Measurements from ENCODE around the gene NOS1AP.

NOS1AP gene

DNA sequence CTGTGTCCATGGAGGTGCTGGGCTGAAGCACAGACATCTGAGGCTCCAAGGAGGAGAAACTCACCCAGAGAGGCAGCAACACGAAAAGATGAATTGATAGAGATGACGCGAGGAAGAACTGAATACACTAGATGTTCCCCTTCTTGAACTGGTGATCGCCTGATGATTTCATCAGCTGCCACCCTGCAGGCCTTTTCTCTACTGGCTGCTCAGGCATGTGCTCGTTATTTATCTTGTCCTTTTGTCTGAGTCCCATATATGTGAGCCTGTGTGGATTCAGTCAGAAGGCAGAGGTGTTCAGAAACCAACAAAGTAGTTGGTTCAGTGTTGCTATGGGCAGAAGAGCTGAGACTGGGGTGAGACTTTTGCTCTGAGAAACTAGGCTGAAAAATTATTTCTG, 202.9 kb downstream of the NOS1AP start:
- H3K27ac ChIP-seq (ENCODE audit: low read length): no peak overlapping the region
- no peak overlapping the region for H3K9ac ChIP-seq (ENCODE audit: low read depth, low read length)

DNA sequence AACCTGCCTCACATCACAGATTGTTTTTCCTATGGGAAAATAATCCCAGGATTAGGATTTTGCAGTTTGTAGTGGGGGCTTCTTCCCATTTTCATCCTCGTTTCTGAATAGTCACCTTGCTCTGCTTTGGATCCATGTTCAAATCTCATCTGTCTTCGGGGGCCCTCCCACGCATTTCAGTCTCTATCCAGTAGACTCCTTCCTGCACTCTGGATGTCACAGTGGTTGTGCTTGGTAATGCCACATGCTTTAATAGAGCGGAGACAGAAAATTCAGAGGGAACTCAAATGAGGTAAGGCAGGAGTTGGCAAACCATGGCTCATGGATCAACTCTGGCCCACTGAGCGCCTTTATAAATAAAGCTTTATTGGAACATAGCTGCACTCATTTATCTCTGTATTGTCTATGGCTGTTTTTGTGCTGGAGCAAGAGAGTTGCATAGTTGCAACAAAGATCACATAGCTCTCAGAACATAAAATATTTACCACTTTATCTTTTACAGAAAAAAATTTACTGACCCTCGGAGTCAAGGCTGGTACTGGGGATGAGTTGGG, 206.2 kb downstream of the NOS1AP start:
- no peak overlapping the region for H3K27ac ChIP-seq (ENCODE audit: low read length)
- no peak overlapping the region for H3K9ac ChIP-seq (ENCODE audit: low read depth, low read length)
- no peaks in the 10 kb centered on the region for H3K9me3 ChIP-seq (ENCODE audit: insufficient read depth, low read depth, low read length)
- H3K36me3 ChIP-seq (ENCODE audit: insufficient read depth, low read depth, low read length): no peaks in the 10 kb centered on the region
- H3K4me3 ChIP-seq (ENCODE audit: low read length): no peak overlapping the region
- no peaks in the 10 kb centered on the region for H3K4me1 ChIP-seq (ENCODE audit: insufficient read depth, low read length)
- H3K27me3 ChIP-seq (ENCODE audit: insufficient read depth, low read length): no peaks in the 10 kb centered on the region

More for the DNA sequence above, 202.9 kb downstream of the NOS1AP start:
- no peaks in the 10 kb centered on the region for H3K36me3 ChIP-seq (ENCODE audit: insufficient read depth, low read depth, low read length)
- no peaks in the 10 kb centered on the region for H3K9me3 ChIP-seq (ENCODE audit: insufficient read depth, low read depth, low read length)
- H3K4me3 ChIP-seq (ENCODE audit: low read length): no peak overlapping the region
- peaks cover 8% of the 10 kb centered on the region; the same call in 1 of the 2 replicates for H3K4me1 ChIP-seq (ENCODE audit: insufficient read depth, low read length)
- H3K27me3 ChIP-seq (ENCODE audit: insufficient read depth, low read length): no peaks in the 10 kb centered on the region

DNA sequence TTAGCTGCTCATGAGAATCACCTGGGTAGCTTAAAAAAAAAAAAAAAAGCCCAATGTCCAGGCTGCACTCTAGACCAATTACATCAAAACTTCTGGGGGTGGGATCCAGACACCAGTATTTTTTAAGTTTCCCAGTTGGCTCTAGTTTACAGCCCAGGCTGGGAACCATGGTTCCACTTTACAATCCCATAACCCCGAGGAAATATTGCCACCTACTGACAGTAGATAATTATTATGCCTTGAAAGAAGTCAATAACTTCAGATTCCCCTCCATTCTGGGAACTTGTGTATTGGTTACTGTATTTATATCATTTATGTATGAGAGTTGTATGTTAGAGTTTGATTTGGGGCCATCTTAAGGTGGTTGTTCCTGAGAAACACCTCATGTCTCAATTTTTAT, 207.0 kb downstream of the NOS1AP start:
- Histone ChIP-seq H3K9ac (ENCODE audit: low read depth, low read length) (no peak overlapping the region), H3K4me3 (ENCODE audit: low read length) (no peak overlapping the region), H3K36me3 (ENCODE audit: insufficient read depth, low read depth, low read length) (no peaks in the 10 kb centered on the region), H3K27ac (ENCODE audit: low read length) (no peak overlapping the region), H3K27me3 (ENCODE audit: insufficient read depth, low read length) (no peaks in the 10 kb centered on the region), H3K4me1 (ENCODE audit: insufficient read depth, low read length) (no peaks in the 10 kb centered on the region), H3K9me3 (ENCODE audit: insufficient read depth, low read depth, low read length) (no peaks in the 10 kb centered on the region)

DNA sequence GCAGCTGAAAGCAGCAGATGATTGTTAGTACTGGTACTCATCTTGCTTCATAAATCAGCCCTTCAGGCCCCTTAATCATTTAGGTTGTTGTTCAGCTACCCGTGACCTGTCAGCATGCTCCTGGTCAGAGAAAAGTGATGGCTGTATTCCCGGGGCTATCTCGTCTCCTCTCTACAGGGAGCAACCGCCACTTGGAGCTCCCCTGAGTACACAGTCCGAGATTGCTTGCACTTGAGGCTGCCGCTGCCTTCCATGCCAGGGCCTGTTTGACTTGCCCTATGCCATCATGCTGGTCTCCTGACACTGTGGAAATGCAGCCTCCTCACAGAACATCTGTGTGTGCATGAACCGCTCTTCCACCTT, 209.6 kb downstream of the NOS1AP start:
- Histone ChIP-seq H3K9me3 (ENCODE audit: insufficient read depth, low read depth, low read length) (no peaks in the 10 kb centered on the region), H3K9ac (ENCODE audit: low read depth, low read length) (no peak overlapping the region), H3K27ac (ENCODE audit: low read length) (no peak overlapping the region), H3K4me3 (ENCODE audit: low read length) (no peak overlapping the region), H3K4me1 (ENCODE audit: insufficient read depth, low read length) (no peaks in the 10 kb centered on the region), H3K36me3 (ENCODE audit: insufficient read depth, low read depth, low read length) (no peaks in the 10 kb centered on the region), H3K27me3 (ENCODE audit: insufficient read depth, low read length) (no peaks in the 10 kb centered on the region)

DNA sequence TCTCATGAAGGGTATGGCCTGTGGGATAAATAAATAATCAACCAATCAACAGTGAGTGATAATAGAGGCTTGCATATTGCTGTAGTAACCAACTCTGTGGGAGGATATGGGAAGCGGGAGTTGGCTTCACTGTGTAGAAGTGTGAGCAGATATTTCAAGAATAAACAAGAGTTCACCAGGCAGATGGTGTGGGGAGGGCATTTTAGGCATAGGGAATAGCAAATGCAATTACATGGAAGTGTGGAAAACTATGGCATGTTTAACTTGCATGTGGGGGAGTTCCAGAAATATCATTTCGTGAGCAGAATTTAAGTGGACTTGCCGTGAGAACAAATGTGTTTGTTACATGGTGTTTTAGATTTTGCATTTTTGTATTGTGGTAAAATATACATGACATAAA, 211.9 kb downstream of the NOS1AP start:
- Histone ChIP-seq H3K27ac (ENCODE audit: low read length) (no peak overlapping the region), H3K9ac (ENCODE audit: low read depth, low read length) (no peak overlapping the region), H3K27me3 (ENCODE audit: insufficient read depth, low read length) (no peaks in the 10 kb centered on the region), H3K36me3 (ENCODE audit: insufficient read depth, low read depth, low read length) (no peaks in the 10 kb centered on the region), H3K9me3 (ENCODE audit: insufficient read depth, low read depth, low read length) (no peaks in the 10 kb centered on the region), H3K4me1 (ENCODE audit: insufficient read depth, low read length) (no peaks in the 10 kb centered on the region), H3K4me3 (ENCODE audit: low read length) (no peak overlapping the region)

DNA sequence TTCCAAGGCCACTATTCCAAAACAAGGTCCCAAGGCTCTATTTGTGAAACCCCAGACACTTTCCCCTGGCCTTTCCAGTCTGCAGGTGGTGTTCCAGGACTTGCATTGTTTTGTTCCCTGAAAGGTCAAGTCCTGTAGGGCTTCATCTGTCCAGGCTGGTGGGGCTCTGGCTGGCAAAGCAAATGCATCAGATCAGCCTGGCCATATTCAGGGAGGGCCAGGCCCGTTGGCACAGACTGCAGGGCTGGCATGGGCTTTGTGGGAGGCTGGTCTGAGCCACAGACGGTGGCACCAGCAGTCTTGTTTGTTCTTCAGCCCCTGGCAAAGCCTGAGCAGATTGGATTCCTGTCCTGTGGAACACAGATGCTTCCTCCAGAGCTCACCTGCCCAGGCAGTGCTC, 214.2 kb downstream of the NOS1AP start:
- H3K9me3 ChIP-seq (ENCODE audit: insufficient read depth, low read depth, low read length): no peaks in the 10 kb centered on the region
- H3K4me1 ChIP-seq (ENCODE audit: insufficient read depth, low read length): no peaks in the 10 kb centered on the region
- no peaks in the 10 kb centered on the region for H3K36me3 ChIP-seq (ENCODE audit: insufficient read depth, low read depth, low read length)
- no peaks in the 10 kb centered on the region for H3K27me3 ChIP-seq (ENCODE audit: insufficient read depth, low read length)
- H3K4me3 ChIP-seq (ENCODE audit: low read length): no peak overlapping the region
- no peak overlapping the region for H3K27ac ChIP-seq (ENCODE audit: low read length)
- H3K9ac ChIP-seq (ENCODE audit: low read depth, low read length): no peak overlapping the region

DNA sequence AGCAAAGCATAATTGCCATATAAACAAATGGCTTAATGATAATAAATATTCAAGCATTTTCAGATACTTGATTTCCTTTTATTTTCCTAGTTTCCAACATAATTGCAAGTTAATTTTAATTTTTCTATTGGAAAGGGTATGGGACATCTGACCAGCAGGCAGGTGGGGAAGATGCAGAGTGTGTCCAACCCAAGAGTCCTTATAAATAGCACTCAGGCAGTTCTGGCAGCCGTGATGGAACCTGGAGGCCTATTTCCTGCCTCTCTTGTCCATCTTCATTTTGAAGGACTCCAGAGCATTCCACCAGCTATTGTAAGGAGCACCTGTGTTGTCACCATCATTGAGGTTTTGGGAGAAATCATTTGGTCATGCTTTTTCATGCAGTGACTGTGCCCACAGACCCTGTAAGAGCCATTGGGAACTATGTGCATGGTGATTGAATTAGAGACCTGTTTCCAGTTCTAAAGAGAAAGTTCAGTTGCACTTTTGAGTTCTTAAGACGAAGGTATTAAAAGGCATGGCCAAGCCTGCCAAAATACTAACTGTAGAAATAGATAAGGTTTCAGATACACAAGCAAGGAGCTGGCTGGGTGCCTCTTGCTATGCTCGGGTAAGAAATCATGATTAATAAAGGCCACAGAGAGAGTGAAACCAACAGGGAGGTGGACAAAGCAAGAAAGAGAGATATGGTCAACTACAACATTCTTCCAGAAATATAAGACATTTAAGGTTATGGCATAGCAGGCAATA, 214.9 kb downstream of the NOS1AP start:
- Histone ChIP-seq H3K27me3 (ENCODE audit: insufficient read depth, low read length) (no peaks in the 10 kb centered on the region), H3K27ac (ENCODE audit: low read length) (no peak overlapping the region), H3K4me1 (ENCODE audit: insufficient read depth, low read length) (no peaks in the 10 kb centered on the region), H3K9me3 (ENCODE audit: insufficient read depth, low read depth, low read length) (no peaks in the 10 kb centered on the region), H3K4me3 (ENCODE audit: low read length) (no peak overlapping the region), H3K9ac (ENCODE audit: low read depth, low read length) (no peak overlapping the region), H3K36me3 (ENCODE audit: insufficient read depth, low read depth, low read length) (no peaks in the 10 kb centered on the region)

DNA sequence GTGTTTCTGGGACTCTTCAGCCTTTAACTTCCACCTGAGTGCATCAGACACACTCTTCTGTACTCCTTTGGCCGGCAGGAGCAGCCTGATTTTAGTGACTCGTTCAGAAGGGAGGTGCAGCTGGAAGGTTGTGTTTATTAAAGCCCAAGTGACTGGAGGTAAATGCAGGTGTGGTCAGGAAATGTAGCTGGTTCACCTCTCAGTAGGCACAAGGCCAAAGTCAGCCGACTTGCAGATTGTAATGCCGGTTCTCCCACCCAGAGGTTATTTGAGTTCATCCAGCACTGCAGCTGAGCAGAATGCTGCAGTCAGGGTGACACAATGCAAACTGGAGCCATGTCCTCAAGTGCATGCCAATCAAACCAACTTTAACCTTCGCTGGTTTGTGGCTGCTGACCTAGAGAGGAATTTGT, 215.7 kb downstream of the NOS1AP start:
- Histone ChIP-seq H3K4me1 (ENCODE audit: insufficient read depth, low read length) (no peaks in the 10 kb centered on the region), H3K4me3 (ENCODE audit: low read length) (no peak overlapping the region)

DNA sequence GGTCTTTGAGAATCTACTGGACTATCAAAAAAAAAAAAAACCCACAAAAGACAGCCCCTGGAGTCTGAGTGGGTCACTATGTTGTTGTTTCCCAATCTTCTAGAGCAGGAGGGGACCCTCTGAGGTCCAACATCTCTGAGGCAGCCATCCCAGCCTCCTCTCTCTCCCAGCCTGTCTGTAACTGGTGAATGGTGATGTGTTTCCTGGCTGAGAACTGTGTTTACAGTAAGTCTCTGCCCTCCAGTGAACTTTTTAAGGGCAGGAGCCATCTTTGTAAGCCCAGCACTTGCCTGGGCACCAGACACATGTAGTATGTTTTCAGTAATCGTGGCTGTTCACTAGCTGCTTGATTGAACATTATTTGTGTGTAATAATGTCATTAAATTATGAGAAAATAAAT, 221.5 kb downstream of the NOS1AP start:
- peaks cover 11% of the 10 kb centered on the region for H3K4me1 ChIP-seq (ENCODE audit: insufficient read depth, low read length)
- H3K4me3 ChIP-seq (ENCODE audit: low read length): no peak overlapping the region
- H3K27me3 ChIP-seq (ENCODE audit: insufficient read depth, low read length): no peaks in the 10 kb centered on the region

More for the DNA sequence above, 215.7 kb downstream of the NOS1AP start:
- H3K27me3 ChIP-seq (ENCODE audit: insufficient read depth, low read length): no peaks in the 10 kb centered on the region
- H3K27ac ChIP-seq (ENCODE audit: low read length): no peak overlapping the region
- no peaks in the 10 kb centered on the region for H3K36me3 ChIP-seq (ENCODE audit: insufficient read depth, low read depth, low read length)
- H3K9me3 ChIP-seq (ENCODE audit: insufficient read depth, low read depth, low read length): no peaks in the 10 kb centered on the region
- no peak overlapping the region for H3K9ac ChIP-seq (ENCODE audit: low read depth, low read length)

DNA sequence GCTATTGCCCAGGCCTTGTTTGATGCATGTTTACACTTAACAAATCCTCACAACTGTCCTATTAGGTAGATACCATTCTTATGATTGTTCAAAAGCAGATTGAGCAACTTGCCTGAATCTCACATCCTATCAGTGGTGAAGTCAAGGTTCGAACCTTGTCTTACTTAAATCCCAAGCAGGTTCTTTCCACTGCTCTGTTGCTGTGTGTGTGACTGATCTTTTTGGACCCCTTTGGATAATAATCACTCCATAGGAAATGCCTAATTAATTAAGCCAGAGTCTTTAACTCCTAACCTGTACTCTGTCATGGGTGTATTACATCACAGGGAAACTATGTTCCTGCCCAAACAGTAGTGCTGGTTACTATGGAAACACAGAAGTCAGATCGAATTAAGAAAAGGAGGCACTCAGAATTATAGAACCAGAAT, 222.9 kb downstream of the NOS1AP start:
- H3K9me3 ChIP-seq (ENCODE audit: insufficient read depth, low read depth, low read length): no peaks in the 10 kb centered on the region
- H3K4me1 ChIP-seq (ENCODE audit: insufficient read depth, low read length): peaks cover 11% of the 10 kb centered on the region
- no peaks in the 10 kb centered on the region for H3K36me3 ChIP-seq (ENCODE audit: insufficient read depth, low read depth, low read length)
- H3K27ac ChIP-seq (ENCODE audit: low read length): no peak overlapping the region
- no peak overlapping the region for H3K4me3 ChIP-seq (ENCODE audit: low read length)
- H3K9ac ChIP-seq (ENCODE audit: low read depth, low read length): no peak overlapping the region
- no peaks in the 10 kb centered on the region for H3K27me3 ChIP-seq (ENCODE audit: insufficient read depth, low read length)

More for the DNA sequence above, 221.5 kb downstream of the NOS1AP start:
- Histone ChIP-seq H3K9me3 (ENCODE audit: insufficient read depth, low read depth, low read length) (no peaks in the 10 kb centered on the region), H3K9ac (ENCODE audit: low read depth, low read length) (no peak overlapping the region), H3K36me3 (ENCODE audit: insufficient read depth, low read depth, low read length) (no peaks in the 10 kb centered on the region), H3K27ac (ENCODE audit: low read length) (no peak overlapping the region)

DNA sequence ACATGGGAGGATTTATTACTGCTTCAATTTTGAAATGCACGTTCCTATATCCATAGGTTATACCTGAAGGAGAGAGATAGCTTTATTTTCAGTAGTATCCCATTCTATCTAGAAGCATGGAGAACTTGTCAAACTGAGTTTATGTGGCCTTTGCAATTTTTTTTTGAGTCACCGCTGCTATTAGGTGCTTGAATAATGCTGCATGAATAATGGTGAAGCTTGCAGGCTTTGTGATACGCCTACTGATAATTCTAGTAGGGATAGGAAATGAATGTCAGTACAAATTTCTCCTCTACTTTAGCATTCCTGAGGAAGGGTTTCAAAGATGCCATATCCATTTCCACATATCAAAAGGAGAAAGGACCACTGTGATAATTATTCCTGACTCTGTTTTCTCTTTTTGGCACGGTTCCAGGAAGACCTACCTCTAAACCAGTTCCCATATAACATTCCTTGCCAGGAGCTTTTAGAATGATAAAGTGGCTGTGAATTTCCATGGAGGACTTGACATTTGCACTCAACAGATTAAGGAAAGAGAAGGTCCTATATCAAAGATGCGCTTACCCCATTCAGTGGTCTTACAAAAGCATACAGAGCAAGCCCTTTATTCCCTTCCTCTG, 223.7 kb downstream of the NOS1AP start:
- H3K4me3 ChIP-seq (ENCODE audit: low read length): no peak overlapping the region
- no peak overlapping the region for H3K9ac ChIP-seq (ENCODE audit: low read depth, low read length)
- H3K27ac ChIP-seq (ENCODE audit: low read length): no peak overlapping the region
- no peaks in the 10 kb centered on the region for H3K27me3 ChIP-seq (ENCODE audit: insufficient read depth, low read length)
- no peaks in the 10 kb centered on the region for H3K36me3 ChIP-seq (ENCODE audit: insufficient read depth, low read depth, low read length)
- peaks cover 11% of the 10 kb centered on the region for H3K4me1 ChIP-seq (ENCODE audit: insufficient read depth, low read length)
- no peaks in the 10 kb centered on the region for H3K9me3 ChIP-seq (ENCODE audit: insufficient read depth, low read depth, low read length)

DNA sequence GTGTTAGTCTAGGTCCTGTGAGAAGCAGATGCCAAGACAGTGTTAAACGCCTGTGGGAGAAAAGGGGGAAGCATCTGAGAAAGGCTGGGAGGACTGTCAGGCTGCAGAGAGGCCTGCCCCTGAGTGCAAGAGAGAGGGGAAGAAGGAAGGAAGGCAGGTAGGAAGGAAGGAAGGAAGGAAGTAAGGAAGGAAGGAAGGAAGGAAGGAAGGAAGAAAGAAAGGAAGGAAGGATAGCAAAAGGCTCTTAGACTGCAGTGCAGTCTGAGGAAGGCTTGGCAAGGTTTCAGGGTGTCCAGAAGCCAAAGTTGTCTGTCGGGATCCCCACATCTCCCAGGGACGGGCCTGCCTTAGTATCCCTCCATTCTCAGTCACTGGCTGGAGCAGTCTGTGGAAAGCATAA, 224.5 kb downstream of the NOS1AP start:
- Histone ChIP-seq H3K4me3 (ENCODE audit: low read length) (no peak overlapping the region), H3K27ac (ENCODE audit: low read length) (no peak overlapping the region), H3K9ac (ENCODE audit: low read depth, low read length) (no peak overlapping the region), H3K36me3 (ENCODE audit: insufficient read depth, low read depth, low read length) (no peaks in the 10 kb centered on the region), H3K9me3 (ENCODE audit: insufficient read depth, low read depth, low read length) (no peaks in the 10 kb centered on the region), H3K4me1 (ENCODE audit: insufficient read depth, low read length) (peaks cover 11% of the 10 kb centered on the region), H3K27me3 (ENCODE audit: insufficient read depth, low read length) (no peaks in the 10 kb centered on the region)

All from iPS-20b (cell line).